Panc1 (cell line): ENCODE measurements around the gene COG3.

Experiments used
- POLR2AphosphoS5 ChIP-seq: IDR thresholded peaks from 2 replicates; pipeline ENCODE4 v1.6.1; 2012; ENCODE audit warnings: mild to moderate bottlenecking, low read depth, low read length, moderate library complexity
- TF ChIP-seq, protein P1 (sequence below): fragments of 450-650 bp; IDR thresholded peaks from 2 replicates; pipeline ENCODE4 v1.5.1; 2017; ENCODE audit warnings: mild to moderate bottlenecking
- TF ChIP-seq, protein P2 (sequence below), 2 experiments: IDR thresholded peaks; 2 replicates each; pipeline ENCODE4 v1.6.1; 2011 to 2012; ENCODE audit warnings: low read depth in 2 of 2, control low read depth in 1 of 2, low read length in 1 of 2, mild to moderate bottlenecking in 1 of 2, moderate library complexity in 1 of 2; ENCODE audit not compliant: insufficient read depth in 1 of 2

DNA sequence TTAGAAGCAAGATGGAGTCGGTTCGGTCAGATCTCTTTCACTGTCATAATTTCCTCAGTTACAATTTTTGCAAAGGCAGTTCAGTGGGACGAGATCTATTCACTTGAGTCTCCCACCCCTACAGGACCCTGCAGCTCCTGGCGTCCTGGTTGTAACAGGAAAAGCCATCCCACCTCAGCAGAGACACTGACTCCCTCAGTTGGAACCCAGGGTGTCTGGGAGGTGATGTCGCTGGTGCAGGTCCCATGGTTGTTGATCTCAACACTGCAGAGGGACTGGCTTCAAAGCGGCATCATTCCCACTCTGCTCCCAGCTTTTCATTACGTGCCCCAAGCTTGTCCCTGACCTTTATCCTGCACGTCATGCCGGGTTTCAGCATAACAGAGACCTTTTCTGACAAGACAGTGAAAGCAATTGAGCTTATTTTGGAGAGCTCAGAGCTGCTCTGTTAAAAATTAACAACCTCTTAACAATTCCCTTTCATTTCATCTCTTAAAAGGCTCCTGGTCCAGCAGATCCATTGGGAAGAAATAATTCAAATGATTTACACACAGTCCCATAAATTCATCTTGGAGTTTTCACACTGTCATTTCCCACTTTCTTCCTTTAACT, 17.6 kb upstream of the COG3 start:
- TF ChIP-seq, protein P1, sequence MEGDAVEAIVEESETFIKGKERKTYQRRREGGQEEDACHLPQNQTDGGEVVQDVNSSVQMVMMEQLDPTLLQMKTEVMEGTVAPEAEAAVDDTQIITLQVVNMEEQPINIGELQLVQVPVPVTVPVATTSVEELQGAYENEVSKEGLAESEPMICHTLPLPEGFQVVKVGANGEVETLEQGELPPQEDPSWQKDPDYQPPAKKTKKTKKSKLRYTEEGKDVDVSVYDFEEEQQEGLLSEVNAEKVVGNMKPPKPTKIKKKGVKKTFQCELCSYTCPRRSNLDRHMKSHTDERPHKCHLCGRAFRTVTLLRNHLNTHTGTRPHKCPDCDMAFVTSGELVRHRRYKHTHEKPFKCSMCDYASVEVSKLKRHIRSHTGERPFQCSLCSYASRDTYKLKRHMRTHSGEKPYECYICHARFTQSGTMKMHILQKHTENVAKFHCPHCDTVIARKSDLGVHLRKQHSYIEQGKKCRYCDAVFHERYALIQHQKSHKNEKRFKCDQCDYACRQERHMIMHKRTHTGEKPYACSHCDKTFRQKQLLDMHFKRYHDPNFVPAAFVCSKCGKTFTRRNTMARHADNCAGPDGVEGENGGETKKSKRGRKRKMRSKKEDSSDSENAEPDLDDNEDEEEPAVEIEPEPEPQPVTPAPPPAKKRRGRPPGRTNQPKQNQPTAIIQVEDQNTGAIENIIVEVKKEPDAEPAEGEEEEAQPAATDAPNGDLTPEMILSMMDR = no peak
- TF ChIP-seq, protein P2, sequence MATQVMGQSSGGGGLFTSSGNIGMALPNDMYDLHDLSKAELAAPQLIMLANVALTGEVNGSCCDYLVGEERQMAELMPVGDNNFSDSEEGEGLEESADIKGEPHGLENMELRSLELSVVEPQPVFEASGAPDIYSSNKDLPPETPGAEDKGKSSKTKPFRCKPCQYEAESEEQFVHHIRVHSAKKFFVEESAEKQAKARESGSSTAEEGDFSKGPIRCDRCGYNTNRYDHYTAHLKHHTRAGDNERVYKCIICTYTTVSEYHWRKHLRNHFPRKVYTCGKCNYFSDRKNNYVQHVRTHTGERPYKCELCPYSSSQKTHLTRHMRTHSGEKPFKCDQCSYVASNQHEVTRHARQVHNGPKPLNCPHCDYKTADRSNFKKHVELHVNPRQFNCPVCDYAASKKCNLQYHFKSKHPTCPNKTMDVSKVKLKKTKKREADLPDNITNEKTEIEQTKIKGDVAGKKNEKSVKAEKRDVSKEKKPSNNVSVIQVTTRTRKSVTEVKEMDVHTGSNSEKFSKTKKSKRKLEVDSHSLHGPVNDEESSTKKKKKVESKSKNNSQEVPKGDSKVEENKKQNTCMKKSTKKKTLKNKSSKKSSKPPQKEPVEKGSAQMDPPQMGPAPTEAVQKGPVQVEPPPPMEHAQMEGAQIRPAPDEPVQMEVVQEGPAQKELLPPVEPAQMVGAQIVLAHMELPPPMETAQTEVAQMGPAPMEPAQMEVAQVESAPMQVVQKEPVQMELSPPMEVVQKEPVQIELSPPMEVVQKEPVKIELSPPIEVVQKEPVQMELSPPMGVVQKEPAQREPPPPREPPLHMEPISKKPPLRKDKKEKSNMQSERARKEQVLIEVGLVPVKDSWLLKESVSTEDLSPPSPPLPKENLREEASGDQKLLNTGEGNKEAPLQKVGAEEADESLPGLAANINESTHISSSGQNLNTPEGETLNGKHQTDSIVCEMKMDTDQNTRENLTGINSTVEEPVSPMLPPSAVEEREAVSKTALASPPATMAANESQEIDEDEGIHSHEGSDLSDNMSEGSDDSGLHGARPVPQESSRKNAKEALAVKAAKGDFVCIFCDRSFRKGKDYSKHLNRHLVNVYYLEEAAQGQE (IDR thresholded peaks at IDR 0.05; ENCODE audit: insufficient read depth in 1 of 2, low read depth in 2 of 2, low read length in 1 of 2) = no peak
- TF ChIP-seq POLR2AphosphoS5 = no peak
